ENCODE results near the gene POU2AF2.

The POU2AF2 gene

GRCh38 chr11:111245425-111245824, at the start of gene POU2AF2:
POU2AF2 (plus strand) TSS chr11:111245725; CDS start chr11:111245854, 129 bp downstream.
- no peak for FAIRE-seq
- TF ChIP-seq CTCF (IDR thresholded peaks at IDR 0.05; ENCODE audit: insufficient read depth, missing control alignments): no peak
- DNase-seq (ENCODE audit: insufficient read length, low spot score): no peak

- FAIRE-seq: no peak
- DNase-seq (ENCODE audit: insufficient read length, low spot score): no peak
- no peak for TF ChIP-seq CTCF (IDR thresholded peaks at IDR 0.05; ENCODE audit: insufficient read depth, missing control alignments)
Measured at GRCh38 chr11:111200010-111200534, 45.5 kb upstream of the POU2AF2 start.

DNA sequence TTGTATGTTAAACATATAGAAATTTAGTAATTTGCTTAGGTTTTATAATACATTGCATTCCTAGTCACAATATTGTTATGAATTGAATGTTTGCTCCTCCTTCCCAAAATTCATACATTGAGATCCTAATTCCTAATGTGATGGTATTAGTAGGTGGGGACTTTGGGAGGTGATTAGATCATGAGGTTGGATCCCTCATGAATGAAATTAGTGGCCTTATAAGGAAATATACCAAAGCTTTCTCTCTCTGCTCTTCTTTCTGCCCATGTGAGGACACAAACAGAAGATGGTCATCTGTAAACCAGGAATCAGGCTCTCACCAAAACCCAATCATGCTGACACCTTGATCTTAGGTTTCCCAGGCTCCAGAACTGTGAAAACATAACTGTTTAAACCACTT, 41.3 kb upstream of the POU2AF2 start:
- no peak for TF ChIP-seq CTCF (IDR thresholded peaks at IDR 0.05; ENCODE audit: insufficient read depth, missing control alignments)
- FAIRE-seq (no peak), DNase-seq (ENCODE audit: insufficient read length, low spot score) (no peak)

GRCh38 chr11:111205632-111206385, 39.7 kb upstream of the POU2AF2 start:
- TF ChIP-seq CTCF (IDR thresholded peaks at IDR 0.05; ENCODE audit: insufficient read depth, missing control alignments): no peak
- DNase-seq (ENCODE audit: insufficient read length, low spot score): no peak
- FAIRE-seq: no peak

DNA sequence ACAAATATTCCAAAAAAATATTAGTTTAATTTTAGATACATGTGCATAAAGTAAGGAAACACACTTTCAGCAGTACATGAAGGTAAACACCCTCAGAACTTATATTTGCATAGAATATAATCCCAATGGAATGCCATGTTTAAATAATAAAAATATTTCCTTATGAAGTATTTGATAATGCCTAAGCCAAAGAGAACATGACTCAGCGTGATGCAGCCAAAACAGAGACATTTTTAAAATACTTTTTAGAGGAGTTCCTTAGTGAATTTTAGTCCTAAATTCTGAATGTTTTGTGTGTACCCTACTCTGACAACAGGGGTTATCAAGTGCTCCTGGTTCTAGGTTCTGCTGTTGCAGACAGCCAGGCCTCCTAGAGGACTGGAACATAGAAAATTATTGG, 39.1 kb upstream of the POU2AF2 start:
- FAIRE-seq (no peak), DNase-seq (ENCODE audit: insufficient read length, low spot score) (no peak)
- TF ChIP-seq CTCF (IDR thresholded peaks at IDR 0.05; ENCODE audit: insufficient read depth, missing control alignments): no peak

GRCh38 chr11:111207213-111207612, 38.3 kb upstream of the POU2AF2 start:
- FAIRE-seq: no peak
- DNase-seq (ENCODE audit: insufficient read length, low spot score): no peak
- TF ChIP-seq CTCF (IDR thresholded peaks at IDR 0.05; ENCODE audit: insufficient read depth, missing control alignments): no peak

Data from D721Med (cell line).